BLaER1 (cell line): Measurements from ENCODE around the gene FLCN.

Experiments
- H3K27ac ChIP-seq: shearing (Covaris generic); formaldehyde crosslinking; 2 replicates; pipeline ENCODE4 v1.8.1; 2022
- H3K27me3 ChIP-seq: shearing (Covaris generic); formaldehyde crosslinking; 2 replicates; pipeline ENCODE4 v1.8.1; 2022
- H3K36me3 ChIP-seq: shearing (Covaris generic); formaldehyde crosslinking; 2 replicates; pipeline ENCODE4 v1.8.1; 2022
- H3K4me1 ChIP-seq: shearing (Covaris generic); formaldehyde crosslinking; 2 replicates; pipeline ENCODE4 v1.8.1; 2022
- H3K4me2 ChIP-seq: shearing (Covaris generic); formaldehyde crosslinking; 2 replicates; pipeline ENCODE4 v1.8.1; 2022
- H3K4me3 ChIP-seq: shearing (Covaris generic); formaldehyde crosslinking; 2 replicates; pipeline ENCODE4 v1.8.1; 2022
- H3K9ac ChIP-seq: shearing (Covaris generic); formaldehyde crosslinking; 2 replicates; pipeline ENCODE4 v1.8.1; 2022
- H3K9me3 ChIP-seq: shearing (Covaris generic); formaldehyde crosslinking; 2 replicates; pipeline ENCODE4 v1.8.1; 2022
- H4K20me1 ChIP-seq: shearing (Covaris generic); formaldehyde crosslinking; 2 replicates; pipeline ENCODE4 v1.8.1; 2022
- Cebpa-rat ChIP-seq: shearing (Covaris generic); IDR thresholded peaks from 2 replicates; pipeline ENCODE4 v1.8.1; 2022

Gene FLCN

GRCh38 chr17:17164676-17165075, 72.3 kb downstream of the FLCN start:
- no peak for TF ChIP-seq Cebpa-rat
- no peaks in the 10 kb centered on the region; the same call in 1 of the 2 replicates for H3K27me3 ChIP-seq
- peaks cover 100% of the 10 kb centered on the region for H3K36me3 ChIP-seq
- H3K9me3 ChIP-seq = no peaks in the 10 kb centered on the region
- peak overlapping the region; percentile 26; the same call in 1 of the 2 replicates for H3K27ac ChIP-seq
- H3K4me3 ChIP-seq = no peak overlapping the region
- H4K20me1 ChIP-seq = peaks cover 91% of the 10 kb centered on the region
- H3K4me1 ChIP-seq = peaks cover 22% of the 10 kb centered on the region
- H3K4me2 ChIP-seq = peak overlapping the region; percentile 14; the same call in 1 of the 2 replicates
- H3K9ac ChIP-seq = no peak overlapping the region

- Histone ChIP-seq H3K9me3 (no peaks in the 10 kb centered on the region), H3K27ac (0 out of 2 replicates have a peak overlapping the region, but pooled peaks have one; percentile 26), H3K4me2 (peak overlapping the region; percentile 14; the same call in 1 of the 2 replicates), H3K4me1 (peaks cover 17% of the 10 kb centered on the region), H3K4me3 (no peak overlapping the region), H3K36me3 (peaks cover 100% of the 10 kb centered on the region), H4K20me1 (peaks cover 91% of the 10 kb centered on the region), H3K9ac (no peak overlapping the region), H3K27me3 (no peaks in the 10 kb centered on the region; the same call in 1 of the 2 replicates)
- no peak for TF ChIP-seq Cebpa-rat
These were observed 72.8 kb downstream of the FLCN start for GRCh38 chr17:17164156-17164555.
